Activated T-cell treated with anti-CD3 and anti-CD28 coated beads for 48 hours (primary cell): ENCODE measurements around the gene OTX2.

ENCODE experiments used
- DNase-seq: peaks from one replicate; pipeline ENCODE4 v3.0.0-alpha.2; 2020; ENCODE audit warnings: low read depth

The OTX2 gene

DNA sequence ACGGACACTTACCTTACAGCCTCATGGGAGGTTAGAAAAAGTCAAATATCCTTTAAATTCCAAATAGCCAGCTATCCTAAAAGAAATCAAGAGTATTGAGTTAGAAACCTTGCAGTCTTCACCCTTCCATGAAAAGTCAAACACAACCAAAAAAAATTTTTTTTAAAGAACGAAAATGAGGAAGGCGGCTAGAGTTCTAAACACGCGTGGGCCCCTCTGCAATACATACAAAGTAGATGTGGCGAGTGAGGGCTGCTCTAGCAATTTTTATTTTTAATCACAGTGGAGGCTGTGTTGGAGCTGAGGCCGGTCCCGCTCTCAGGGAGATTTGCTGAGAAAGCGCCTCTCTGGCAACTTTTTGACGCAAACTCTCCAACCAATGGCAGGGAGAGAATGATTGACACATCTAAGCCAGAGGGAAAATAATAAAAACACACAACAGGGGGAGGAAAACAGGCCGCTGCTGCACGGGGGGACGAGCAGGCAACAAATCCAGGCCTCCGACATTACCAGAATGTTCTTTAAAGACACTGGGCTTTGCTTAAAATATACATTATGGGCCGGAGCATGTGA is at the start of gene OTX2:
TSS of gene OTX2 (minus strand) at position 333 of the 573 bp plus-strand sequence. CDS start 5,023 bp downstream, outside the sequence.
- no peak for DNase-seq

DNA sequence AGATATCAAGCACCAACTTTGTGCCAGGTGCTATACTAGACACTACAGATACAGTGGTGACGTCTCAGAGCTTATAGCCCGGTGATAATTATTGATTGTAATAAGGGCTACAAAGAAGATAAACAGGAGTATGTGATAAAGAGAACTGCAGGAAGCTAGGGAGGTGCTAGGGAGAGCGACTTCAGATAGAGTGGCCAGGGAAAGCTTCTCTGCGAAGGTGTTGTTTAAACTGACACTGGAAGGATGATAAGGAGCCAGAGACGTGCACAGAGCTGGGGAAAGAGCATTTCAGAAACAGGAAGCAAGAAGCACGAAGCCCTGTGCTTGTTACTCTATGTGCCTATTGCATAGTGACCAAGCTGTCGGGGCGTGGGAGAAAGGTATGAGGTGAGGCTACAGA is 48.1 kb upstream of the OTX2 start:
- no peak for DNase-seq

- DNase-seq, result no peak
Observed at GRCh38 chr14:56857216-56857615, 46.9 kb upstream of the OTX2 start.

- DNase-seq, result no peak
Observed at GRCh38 chr14:56855891-56856461, 45.7 kb upstream of the OTX2 start.

GRCh38 chr14:56854325-56854724 is 44.0 kb upstream of the OTX2 start:
- no peak for DNase-seq

DNA sequence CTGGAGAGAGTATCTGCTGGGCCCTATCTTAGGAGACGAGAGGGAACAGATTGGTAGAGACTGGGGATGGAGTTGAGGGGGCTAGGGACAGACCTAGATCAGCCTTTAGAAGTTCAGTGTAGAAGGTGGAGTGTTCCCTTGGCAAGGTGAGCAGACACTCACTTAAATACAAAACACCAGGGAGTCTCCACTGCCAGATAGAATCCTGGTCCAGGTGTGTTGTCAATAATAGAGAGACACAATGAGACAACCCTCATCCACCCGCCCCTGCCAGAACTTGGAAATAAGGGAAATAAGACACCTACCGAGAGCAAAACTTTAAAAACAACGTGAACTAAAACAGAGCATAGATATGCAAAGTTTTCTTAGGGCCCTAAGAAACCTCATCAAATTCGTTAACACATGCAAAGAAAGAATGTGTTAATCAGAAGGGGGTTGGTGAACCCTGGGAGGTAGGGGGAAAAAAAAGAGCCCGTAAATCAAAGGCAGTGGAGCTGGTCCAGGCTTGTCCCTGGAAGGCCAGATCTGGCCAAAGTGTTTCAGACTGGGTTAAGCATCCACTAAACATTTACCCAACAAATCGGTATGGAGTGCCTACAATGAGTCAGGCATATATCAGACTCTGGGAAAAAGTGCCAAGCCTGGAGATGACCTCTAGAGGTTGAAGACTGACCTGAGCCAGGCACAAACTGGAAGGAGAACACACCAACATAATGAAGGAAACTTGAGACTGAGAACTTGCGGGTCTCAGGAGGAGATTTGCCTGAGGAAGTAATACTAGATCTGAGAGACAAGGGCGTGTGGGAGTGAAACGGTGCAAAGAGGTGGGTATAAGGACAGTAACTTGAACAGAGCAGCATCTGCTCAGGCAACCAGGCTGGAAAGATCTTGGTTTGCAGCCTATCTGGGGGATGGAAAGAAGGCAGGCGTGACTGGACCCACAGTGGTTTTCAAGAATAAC is 37.0 kb upstream of the OTX2 start:
- DNase-seq, result no peak

DNA sequence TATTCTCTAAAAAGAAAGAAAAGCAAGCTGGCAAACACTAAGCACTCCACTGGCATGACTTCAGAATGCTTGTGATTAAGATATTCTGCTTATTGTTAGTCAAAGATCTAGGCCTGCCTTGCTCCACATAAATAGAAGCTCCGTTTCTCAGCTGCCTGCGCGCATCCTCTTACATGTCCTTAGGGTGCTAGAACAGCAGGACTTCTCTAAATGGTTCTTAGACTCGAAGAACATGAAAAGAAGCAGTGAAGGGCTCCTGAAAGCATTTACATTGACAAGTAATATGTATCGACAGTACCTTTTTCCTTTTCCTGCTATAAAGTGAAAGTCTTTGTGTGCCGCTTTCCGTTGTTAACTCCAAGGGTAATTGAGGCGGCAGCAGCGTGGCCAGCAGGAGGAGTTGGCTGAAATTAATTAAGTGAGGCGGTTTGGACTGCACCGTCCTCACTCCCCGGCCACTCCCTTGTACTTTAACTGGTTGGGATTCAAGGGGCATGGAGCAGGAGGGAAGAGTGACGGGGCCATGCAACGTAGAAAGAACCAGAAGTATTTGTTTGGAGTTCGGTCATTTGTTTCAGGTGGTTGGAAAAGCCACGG is 34.2 kb upstream of the OTX2 start:
- no peak for DNase-seq

DNA sequence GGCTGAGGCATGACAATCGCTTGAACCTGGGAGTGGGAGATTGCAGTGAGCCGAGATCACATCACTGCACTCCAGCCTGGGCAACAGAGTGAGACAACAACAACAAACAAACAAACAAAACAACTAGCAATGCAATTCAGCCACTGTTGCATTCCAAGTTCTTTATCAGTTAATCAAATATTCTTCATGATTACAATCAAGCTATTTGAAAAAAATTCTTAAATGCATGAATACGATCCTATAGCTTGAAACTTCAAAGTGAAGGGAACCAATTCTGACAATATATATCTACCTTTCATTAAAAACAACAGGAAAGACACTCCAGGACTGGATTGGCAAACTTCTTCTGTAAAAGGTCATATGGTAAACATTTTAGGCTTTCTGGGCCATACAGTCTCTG is 31.3 kb upstream of the OTX2 start:
- no peak for DNase-seq

DNA sequence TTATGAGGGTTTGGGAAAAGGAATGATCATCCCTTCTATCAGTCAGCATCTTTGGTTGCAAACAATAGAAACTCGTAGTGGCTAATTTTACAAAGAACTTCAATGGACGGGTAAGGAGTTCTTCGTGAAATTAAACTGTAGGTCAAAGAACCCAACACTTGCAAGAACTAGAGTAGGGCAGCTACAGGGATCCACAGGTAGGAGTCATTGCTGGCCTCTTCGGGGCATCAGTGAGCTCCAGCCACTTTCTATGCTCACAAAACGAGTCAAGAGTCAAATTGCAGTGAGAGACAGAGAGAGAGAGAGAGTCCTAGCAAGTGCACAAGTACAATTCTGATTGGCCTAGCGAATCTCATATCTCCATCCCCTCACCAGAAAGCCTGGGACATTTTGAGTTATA is 29.9 kb upstream of the OTX2 start:
- DNase-seq, result no peak

DNA sequence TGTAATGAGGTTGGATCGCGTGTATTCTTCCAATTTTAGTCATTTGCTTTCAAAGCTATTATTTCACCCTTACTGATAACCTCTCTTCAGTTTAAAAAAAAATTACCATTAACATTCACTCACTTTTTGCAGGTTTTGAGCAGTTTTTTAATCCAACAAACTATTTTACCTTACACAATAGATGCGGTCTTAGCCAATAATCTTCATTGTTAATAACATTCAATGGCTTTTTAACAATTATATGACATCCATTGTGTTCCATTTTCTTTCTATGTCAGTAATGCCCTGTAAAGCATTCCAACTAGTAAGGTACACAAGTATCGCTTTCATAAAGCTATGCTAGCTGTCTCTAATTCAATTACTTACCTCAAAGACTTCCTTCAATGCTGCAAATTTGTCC is 18.9 kb upstream of the OTX2 start:
- DNase-seq, result no peak

DNA sequence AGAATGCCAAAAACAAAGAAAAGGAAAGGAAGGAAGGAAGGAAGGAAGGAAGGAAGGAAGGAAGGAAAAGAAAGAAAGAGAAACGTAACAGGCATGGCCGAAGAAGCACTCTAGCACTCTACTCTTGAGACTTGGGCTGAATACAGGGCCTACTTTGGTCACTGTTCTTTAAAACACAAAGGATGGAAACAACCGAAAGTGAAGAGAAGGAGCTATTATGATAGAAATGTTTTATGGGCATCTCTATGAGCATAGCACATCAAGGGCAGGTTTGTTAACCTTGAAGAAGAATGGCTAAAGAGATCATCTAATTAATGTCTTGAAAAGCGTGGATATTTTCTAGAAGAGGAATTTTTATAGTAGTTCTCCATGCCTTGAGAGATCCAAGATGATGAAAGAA is 15.9 kb upstream of the OTX2 start:
- DNase-seq, result no peak

GRCh38 chr14:56821805-56822610 is 11.7 kb upstream of the OTX2 start:
- no peak for DNase-seq

- DNase-seq, result no peak
Observed at GRCh38 chr14:56821177-56821576, 10.9 kb upstream of the OTX2 start.

- no peak for DNase-seq
Observed at GRCh38 chr14:56817396-56817921, 7.2 kb upstream of the OTX2 start.

- DNase-seq, result no peak
Observed at GRCh38 chr14:56816574-56817391, 6.5 kb upstream of the OTX2 start.

DNA sequence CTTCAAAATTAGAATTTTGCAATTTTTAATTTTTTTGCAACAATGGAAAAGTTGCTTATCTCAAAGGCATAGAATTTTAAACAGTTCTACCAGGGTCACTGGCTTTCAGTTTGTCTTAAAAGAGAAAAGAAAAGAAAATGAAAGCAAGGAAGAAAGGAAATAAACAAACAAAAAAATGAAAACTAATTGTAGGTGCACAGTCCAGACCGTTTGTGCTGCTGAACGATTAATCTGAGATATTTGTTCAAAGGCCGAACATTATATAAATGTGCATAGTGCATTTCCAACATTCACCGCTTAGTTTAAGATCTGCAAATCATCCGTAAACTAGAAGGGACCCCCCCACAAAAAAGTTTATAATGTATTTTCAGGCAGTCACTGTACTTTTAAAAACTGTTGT is 5.5 kb upstream of the OTX2 start:
- DNase-seq, result no peak

GRCh38 chr14:56814969-56815700 is 4.9 kb upstream of the OTX2 start:
- no peak for DNase-seq

DNA sequence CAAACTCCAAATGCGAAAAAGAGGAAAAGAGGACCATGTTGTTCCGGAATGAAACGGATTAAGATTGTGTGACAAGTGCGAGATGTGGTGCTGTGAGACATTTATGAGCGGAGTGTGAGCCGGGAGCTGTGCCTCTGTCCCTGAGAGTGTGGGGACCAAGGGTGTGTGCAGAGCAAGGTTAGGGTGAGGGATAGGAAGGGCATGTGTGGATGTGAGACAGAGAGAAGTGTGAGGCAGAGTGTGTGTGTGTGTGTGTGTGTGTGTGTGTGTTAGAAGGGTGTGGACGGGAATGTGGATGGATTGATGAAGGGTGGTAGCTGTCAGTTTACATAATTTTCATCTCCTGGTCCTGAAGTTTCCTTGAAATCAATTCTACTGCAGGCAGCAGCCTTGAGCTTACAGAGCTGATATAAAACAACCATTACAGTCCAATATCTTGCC is 4.3 kb upstream of the OTX2 start:
- no peak for DNase-seq

DNA sequence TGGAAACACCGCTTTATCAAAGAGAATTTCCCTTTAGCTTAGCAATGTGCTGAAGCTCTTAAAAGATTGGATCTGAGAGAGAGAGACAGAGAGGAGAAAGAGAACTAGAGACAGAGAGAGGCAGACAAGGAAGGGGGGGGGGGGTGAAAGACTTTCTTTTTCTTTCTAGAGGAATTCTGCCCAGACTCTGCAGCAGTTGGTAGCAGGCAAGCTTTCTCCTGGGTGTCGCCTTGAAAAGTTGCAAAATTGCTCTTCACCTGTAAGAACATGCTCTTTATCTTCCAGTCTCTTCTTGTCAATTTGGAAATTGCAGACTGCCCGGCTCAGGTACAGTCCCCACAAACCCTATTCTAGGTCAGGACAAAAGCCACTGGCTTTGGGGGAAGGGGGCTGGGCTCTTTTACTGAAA is 2.9 kb upstream of the OTX2 start:
- no peak for DNase-seq
